Chondrocyte (in vitro differentiated cells): ENCODE measurements around the gene RPS6KA6. TPM values are rescaled to one million over a fixed set of nuclear protein-coding genes. Genes with fewer than 3 reads are reported as not detected.

Experiments
- DNase-seq: peaks from one replicate; pipeline ENCODE4 v3.0.0; 2021; ENCODE audit warnings: mixed read lengths, low spot score
- H3K27ac Mint-ChIP-seq: one replicate; pipeline ENCODE4 v1.8.0; 2021; ENCODE audit warnings: mild to moderate bottlenecking, moderate library complexity, mixed read lengths; ENCODE audit not compliant: unreplicated experiment
- H3K27me3 Mint-ChIP-seq: 2 replicates; pipeline ENCODE4 v1.8.0; 2021; ENCODE audit warnings: low read depth, mixed read lengths
- H3K36me3 Mint-ChIP-seq: 2 replicates; pipeline ENCODE4 v1.8.0; 2021; ENCODE audit warnings: low read depth, mixed read lengths
- H3K4me1 Mint-ChIP-seq: 2 replicates; pipeline ENCODE4 v1.8.0; 2021; ENCODE audit warnings: low read depth, mild to moderate bottlenecking, mixed read lengths
- H3K4me3 Mint-ChIP-seq: one replicate; pipeline ENCODE4 v1.8.0; 2021; ENCODE audit warnings: mild to moderate bottlenecking, moderate library complexity, mixed read lengths; ENCODE audit not compliant: unreplicated experiment
- H3K9me3 Mint-ChIP-seq: 2 replicates; pipeline ENCODE4 v1.8.0; 2021; ENCODE audit warnings: low read depth, mixed read lengths
- CTCF ChIP-seq: fragments of 200-600 bp; sonication (generic); IDR thresholded peaks from 2 replicates; pipeline ENCODE4 v1.5.0; 2021; ENCODE audit warnings: antibody characterized with exemption, mild to moderate bottlenecking, moderate library complexity
- long read RNA-seq: library from polyadenylated mRNA; stranded (forward); transcript quantifications from one replicate; pipeline ENCODE4 v2.0.0, GENCODE V29; 2021
- total RNA-seq: library from RNA; stranded (reverse); gene quantifications from 3 replicates; pipeline ENCODE4 v1.2.1, GENCODE V29; 2021

RPS6KA6 gene
- 2.4 to 2.7 TPM (median 2.5 TPM) in 3 replicates for total RNA-seq
- long read RNA-seq, partial matches to known transcripts: 0 of 2 reads
- long read RNA-seq, other reads (novel, unspliced or antisense): 1 of 2 reads

- Mint-ChIP-seq H3K4me3 (peak within 1 kb of the TSS; percentile 83), H3K4me1 (peaks cover 4% of the 10 kb centered on the region), H3K9me3 (peaks cover 12% of the 10 kb centered on the region), H3K27me3 (no peaks in the 10 kb centered on the region), H3K36me3 (peaks cover 1% of the 10 kb centered on the region), H3K27ac (no peak within 1 kb of the TSS)
- no peak for TF ChIP-seq CTCF
- DNase-seq: peak; percentile 91
Observed at GRCh38 chrX:84187533-84188319, at the start of gene RPS6KA6. Gene RPS6KA6, minus strand, starts transcription at chrX:84188199. Its CDS starts 300 bp downstream, at chrX:84187899.

GRCh38 chrX:84224741-84225140, 36.7 kb upstream of the RPS6KA6 start:
- Mint-ChIP-seq H3K27me3 (peaks cover under 1% of the 10 kb centered on the region), H3K27ac (no peak overlapping the region), H3K4me1 (no peaks in the 10 kb centered on the region), H3K36me3 (no peaks in the 10 kb centered on the region), H3K9me3 (peaks cover 3% of the 10 kb centered on the region), H3K4me3 (no peak overlapping the region)
- no peak for DNase-seq
- TF ChIP-seq CTCF: no peak

- Mint-ChIP-seq H3K27ac (no peak overlapping the region), H3K4me3 (no peak overlapping the region), H3K27me3 (no peaks in the 10 kb centered on the region), H3K4me1 (no peaks in the 10 kb centered on the region), H3K36me3 (no peaks in the 10 kb centered on the region), H3K9me3 (peaks cover 3% of the 10 kb centered on the region)
- no peak for TF ChIP-seq CTCF
- DNase-seq: no peak
Observed at GRCh38 chrX:84223261-84223660, 35.3 kb upstream of the RPS6KA6 start.

GRCh38 chrX:84221181-84221580, 33.2 kb upstream of the RPS6KA6 start:
- Mint-ChIP-seq H3K4me3 (no peak overlapping the region), H3K27me3 (no peaks in the 10 kb centered on the region), H3K27ac (no peak overlapping the region), H3K4me1 (peaks cover 8% of the 10 kb centered on the region), H3K9me3 (no peaks in the 10 kb centered on the region), H3K36me3 (no peaks in the 10 kb centered on the region)
- no peak for DNase-seq
- TF ChIP-seq CTCF: no peak

GRCh38 chrX:84219551-84219950, 31.6 kb upstream of the RPS6KA6 start:
- TF ChIP-seq CTCF: no peak
- peaks cover 8% of the 10 kb centered on the region for H3K4me1 Mint-ChIP-seq
- no peak overlapping the region for H3K27ac Mint-ChIP-seq
- H3K9me3 Mint-ChIP-seq: peaks cover 2% of the 10 kb centered on the region
- H3K4me3 Mint-ChIP-seq: no peak overlapping the region
- no peaks in the 10 kb centered on the region for H3K36me3 Mint-ChIP-seq
- no peak for DNase-seq
- no peaks in the 10 kb centered on the region for H3K27me3 Mint-ChIP-seq
